ENCODE measurements around the gene CMIP.
A peak's percentile ranks its signal among the peaks of the same experiment; 100 is the strongest.

Gene CMIP

GRCh38 chr16:81488687-81489411, 44.2 kb downstream of the CMIP start:
- no peak overlapping the region for H3K27ac ChIP-seq (ENCODE audit: low read length)
- no peaks in the 10 kb centered on the region; the same call in 1 of the 2 replicates for H3K4me1 ChIP-seq (ENCODE audit: insufficient read depth, low read length)
- H3K9ac ChIP-seq (ENCODE audit: low read depth, low read length) = no peak overlapping the region

GRCh38 chr16:81489547-81490267, 45.1 kb downstream of the CMIP start:
- Histone ChIP-seq H3K9me3 (ENCODE audit: insufficient read depth, low read depth, low read length) (no peaks in the 10 kb centered on the region), H3K27ac (ENCODE audit: low read length) (no peak overlapping the region), H3K36me3 (ENCODE audit: insufficient read depth, low read depth, low read length) (no peaks in the 10 kb centered on the region), H3K27me3 (ENCODE audit: insufficient read depth, low read length) (no peaks in the 10 kb centered on the region), H3K4me1 (ENCODE audit: insufficient read depth, low read length) (no peaks in the 10 kb centered on the region; the same call in 1 of the 2 replicates), H3K9ac (ENCODE audit: low read depth, low read length) (no peak overlapping the region), H3K4me3 (ENCODE audit: low read length) (no peak overlapping the region)

More at GRCh38 chr16:81488687-81489411, 44.2 kb downstream of the CMIP start:
- no peaks in the 10 kb centered on the region for H3K36me3 ChIP-seq (ENCODE audit: insufficient read depth, low read depth, low read length)
- no peaks in the 10 kb centered on the region for H3K9me3 ChIP-seq (ENCODE audit: insufficient read depth, low read depth, low read length)
- no peak overlapping the region for H3K4me3 ChIP-seq (ENCODE audit: low read length)
- H3K27me3 ChIP-seq (ENCODE audit: insufficient read depth, low read length) = no peaks in the 10 kb centered on the region

- Histone ChIP-seq H3K9me3 (ENCODE audit: insufficient read depth, low read depth, low read length) (no peaks in the 10 kb centered on the region), H3K4me1 (ENCODE audit: insufficient read depth, low read length) (no peaks in the 10 kb centered on the region; the same call in 1 of the 2 replicates), H3K4me3 (ENCODE audit: low read length) (no peak overlapping the region), H3K27me3 (ENCODE audit: insufficient read depth, low read length) (no peaks in the 10 kb centered on the region), H3K36me3 (ENCODE audit: insufficient read depth, low read depth, low read length) (no peaks in the 10 kb centered on the region), H3K27ac (ENCODE audit: low read length) (no peak overlapping the region), H3K9ac (ENCODE audit: low read depth, low read length) (peak overlapping the region; percentile 0; the same call in 1 of the 2 replicates)
These were observed 47.1 kb downstream of the CMIP start for GRCh38 chr16:81491541-81492188.

- Histone ChIP-seq H3K36me3 (ENCODE audit: insufficient read depth, low read depth, low read length) (no peaks in the 10 kb centered on the region), H3K4me3 (ENCODE audit: low read length) (no peak overlapping the region), H3K9ac (ENCODE audit: low read depth, low read length) (peak overlapping the region; percentile 0; the same call in 1 of the 2 replicates), H3K4me1 (ENCODE audit: insufficient read depth, low read length) (no peaks in the 10 kb centered on the region; the same call in 1 of the 2 replicates), H3K27me3 (ENCODE audit: insufficient read depth, low read length) (no peaks in the 10 kb centered on the region), H3K27ac (ENCODE audit: low read length) (no peak overlapping the region), H3K9me3 (ENCODE audit: insufficient read depth, low read depth, low read length) (no peaks in the 10 kb centered on the region)
These were observed 47.7 kb downstream of the CMIP start for GRCh38 chr16:81492311-81492761.

DNA sequence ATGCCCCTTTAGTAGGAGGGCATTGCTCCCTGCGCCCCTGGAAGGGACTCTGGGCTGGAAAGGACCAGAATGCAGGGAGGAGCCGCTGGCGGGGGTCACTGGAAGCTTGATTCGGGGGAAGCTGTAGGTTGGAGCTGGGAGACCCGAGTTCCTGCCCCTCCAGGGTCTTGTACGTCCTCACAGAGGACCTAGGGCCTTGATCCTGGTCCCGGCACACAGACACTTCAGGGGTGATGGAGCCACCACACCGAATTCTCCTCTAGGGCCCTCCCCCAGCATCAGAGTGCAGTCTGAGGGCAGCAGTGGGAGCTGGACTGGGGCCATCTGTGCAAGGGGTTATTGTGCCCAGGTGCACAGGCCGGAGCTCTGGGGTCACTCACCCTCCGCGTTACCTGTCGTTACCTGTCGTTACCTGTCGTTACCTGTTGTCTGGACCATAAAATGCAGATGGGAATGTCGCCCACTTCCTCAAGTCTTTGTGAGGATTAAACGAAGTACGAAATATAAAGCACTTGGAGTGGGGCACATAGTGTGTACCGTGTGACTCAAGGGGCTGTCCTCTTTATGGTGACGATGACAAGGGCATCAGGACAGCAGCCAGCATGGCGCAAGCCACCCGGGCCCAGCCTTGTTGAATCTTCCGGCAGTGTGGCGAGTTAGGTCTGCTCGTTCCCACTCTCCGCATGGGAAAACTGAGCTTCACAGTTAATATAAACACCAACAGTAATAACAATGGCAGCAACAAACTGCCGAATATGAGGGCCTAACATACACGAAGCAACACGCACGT, 48.6 kb downstream of the CMIP start:
- H3K9ac ChIP-seq (ENCODE audit: low read depth, low read length) = no peak overlapping the region; the same call in 1 of the 2 replicates
- H3K4me1 ChIP-seq (ENCODE audit: insufficient read depth, low read length) = no peaks in the 10 kb centered on the region; the same call in 1 of the 2 replicates
- no peak overlapping the region for H3K27ac ChIP-seq (ENCODE audit: low read length)
- no peak overlapping the region for H3K4me3 ChIP-seq (ENCODE audit: low read length)
- H3K27me3 ChIP-seq (ENCODE audit: insufficient read depth, low read length) = no peaks in the 10 kb centered on the region
- no peaks in the 10 kb centered on the region for H3K9me3 ChIP-seq (ENCODE audit: insufficient read depth, low read depth, low read length)
- H3K36me3 ChIP-seq (ENCODE audit: insufficient read depth, low read depth, low read length) = no peaks in the 10 kb centered on the region

DNA sequence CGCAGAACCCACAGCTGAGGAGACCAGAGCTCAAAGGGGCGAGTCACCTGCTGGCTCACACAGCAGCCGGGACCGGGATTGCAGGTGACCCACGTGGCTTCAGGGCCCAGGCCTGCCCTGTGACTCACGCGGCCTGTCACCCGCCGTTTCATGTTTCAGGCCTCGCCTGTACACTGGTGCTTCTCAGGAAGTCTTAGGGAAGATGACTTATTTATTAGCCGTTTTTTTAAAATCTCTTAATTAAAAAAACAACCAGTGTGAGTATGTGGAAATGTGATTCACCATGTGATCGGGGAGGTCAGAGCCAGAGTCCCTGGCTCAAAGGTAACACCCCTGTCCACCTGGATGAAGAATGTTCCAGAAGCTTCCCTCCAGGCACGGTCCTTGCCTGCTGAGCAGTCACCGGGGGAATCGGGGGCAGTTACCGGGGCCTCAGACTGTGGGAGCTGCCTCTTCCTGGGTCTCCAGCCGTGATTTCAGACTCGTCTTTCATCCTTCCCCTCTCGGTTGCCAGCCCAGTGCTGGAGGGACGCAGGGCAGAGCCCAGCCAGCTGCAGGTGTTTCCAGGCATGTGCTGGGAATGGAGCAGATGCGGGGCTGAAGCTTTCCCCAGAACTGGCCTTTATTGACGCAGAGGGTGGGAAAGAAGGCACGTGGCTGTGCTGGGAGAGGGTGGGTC, 49.3 kb downstream of the CMIP start:
- no peaks in the 10 kb centered on the region; the same call in 1 of the 2 replicates for H3K4me1 ChIP-seq (ENCODE audit: insufficient read depth, low read length)
- no peak overlapping the region for H3K27ac ChIP-seq (ENCODE audit: low read length)

DNA sequence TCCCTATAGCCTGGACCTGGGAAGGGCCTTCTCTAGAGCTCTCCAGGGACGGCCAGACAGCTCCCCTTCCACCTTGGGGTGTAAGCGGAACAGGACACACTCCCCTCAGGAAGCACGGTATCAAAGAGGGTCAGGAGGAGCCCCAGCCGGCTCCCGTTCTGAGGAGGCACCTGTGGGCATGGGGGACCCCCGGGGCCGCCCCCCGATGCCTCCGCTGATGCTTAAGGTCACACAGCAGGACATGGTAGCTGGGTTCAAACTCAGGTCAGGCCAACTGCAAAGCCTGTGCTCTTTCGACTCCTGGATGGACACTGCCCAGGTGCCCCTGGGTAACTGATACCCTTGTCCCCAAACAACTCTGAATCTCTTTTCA, 49.8 kb downstream of the CMIP start:
- no peaks in the 10 kb centered on the region for H3K9me3 ChIP-seq (ENCODE audit: insufficient read depth, low read depth, low read length)
- H3K9ac ChIP-seq (ENCODE audit: low read depth, low read length) = no peak overlapping the region
- H3K36me3 ChIP-seq (ENCODE audit: insufficient read depth, low read depth, low read length) = no peaks in the 10 kb centered on the region
- H3K4me1 ChIP-seq (ENCODE audit: insufficient read depth, low read length) = no peaks in the 10 kb centered on the region; the same call in 1 of the 2 replicates
- H3K27me3 ChIP-seq (ENCODE audit: insufficient read depth, low read length) = no peaks in the 10 kb centered on the region
- no peak overlapping the region for H3K4me3 ChIP-seq (ENCODE audit: low read length)
- no peak overlapping the region for H3K27ac ChIP-seq (ENCODE audit: low read length)

More for the DNA sequence above, 49.3 kb downstream of the CMIP start:
- Histone ChIP-seq H3K9ac (ENCODE audit: low read depth, low read length) (no peak overlapping the region), H3K27me3 (ENCODE audit: insufficient read depth, low read length) (no peaks in the 10 kb centered on the region), H3K4me3 (ENCODE audit: low read length) (no peak overlapping the region), H3K36me3 (ENCODE audit: insufficient read depth, low read depth, low read length) (no peaks in the 10 kb centered on the region), H3K9me3 (ENCODE audit: insufficient read depth, low read depth, low read length) (no peaks in the 10 kb centered on the region)

DNA sequence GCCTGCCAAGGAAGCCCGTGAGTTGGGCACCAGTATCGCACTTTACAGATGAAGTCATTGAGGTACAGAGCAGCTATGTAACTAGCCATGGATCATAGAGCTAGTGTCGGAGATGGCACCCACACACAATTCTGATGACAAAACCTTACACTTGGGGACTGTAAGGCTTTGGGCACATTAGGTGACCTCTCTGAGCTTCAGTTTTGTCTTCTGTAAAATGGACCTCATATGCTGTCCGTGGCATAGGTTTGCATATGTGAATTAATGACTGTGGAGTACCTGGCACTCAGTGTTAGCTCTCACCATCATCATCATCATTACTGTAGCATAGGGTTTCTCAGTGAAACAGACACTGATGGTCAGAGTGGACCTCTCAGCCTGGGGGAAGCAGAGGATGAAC, 50.3 kb downstream of the CMIP start:
- H3K27me3 ChIP-seq (ENCODE audit: insufficient read depth, low read length) = no peaks in the 10 kb centered on the region
- no peak overlapping the region for H3K4me3 ChIP-seq (ENCODE audit: low read length)
- H3K4me1 ChIP-seq (ENCODE audit: insufficient read depth, low read length) = no peaks in the 10 kb centered on the region; the same call in 1 of the 2 replicates
- H3K27ac ChIP-seq (ENCODE audit: low read length) = no peak overlapping the region
- no peaks in the 10 kb centered on the region for H3K9me3 ChIP-seq (ENCODE audit: insufficient read depth, low read depth, low read length)
- H3K36me3 ChIP-seq (ENCODE audit: insufficient read depth, low read depth, low read length) = no peaks in the 10 kb centered on the region
- H3K9ac ChIP-seq (ENCODE audit: low read depth, low read length) = no peak overlapping the region

- no peaks in the 10 kb centered on the region; the same call in 1 of the 2 replicates for H3K4me1 ChIP-seq (ENCODE audit: insufficient read depth, low read length)
- no peaks in the 10 kb centered on the region for H3K9me3 ChIP-seq (ENCODE audit: insufficient read depth, low read depth, low read length)
- H3K4me3 ChIP-seq (ENCODE audit: low read length) = no peak overlapping the region
- H3K27me3 ChIP-seq (ENCODE audit: insufficient read depth, low read length) = no peaks in the 10 kb centered on the region
- no peak overlapping the region for H3K9ac ChIP-seq (ENCODE audit: low read depth, low read length)
- H3K36me3 ChIP-seq (ENCODE audit: insufficient read depth, low read depth, low read length) = no peaks in the 10 kb centered on the region
- no peak overlapping the region for H3K27ac ChIP-seq (ENCODE audit: low read length)
These were observed 51.0 kb downstream of the CMIP start for GRCh38 chr16:81495321-81496234.

GRCh38 chr16:81496321-81496720, 51.7 kb downstream of the CMIP start:
- Histone ChIP-seq H3K4me3 (ENCODE audit: low read length) (no peak overlapping the region), H3K9me3 (ENCODE audit: insufficient read depth, low read depth, low read length) (no peaks in the 10 kb centered on the region), H3K36me3 (ENCODE audit: insufficient read depth, low read depth, low read length) (no peaks in the 10 kb centered on the region), H3K27me3 (ENCODE audit: insufficient read depth, low read length) (no peaks in the 10 kb centered on the region), H3K27ac (ENCODE audit: low read length) (no peak overlapping the region), H3K4me1 (ENCODE audit: insufficient read depth, low read length) (no peaks in the 10 kb centered on the region; the same call in 1 of the 2 replicates), H3K9ac (ENCODE audit: low read depth, low read length) (no peak overlapping the region)
